Measurements from ENCODE around the gene TCF7L2.
"Not testable (repeated sequence)": the region's sequence is repeated elsewhere in the genome, so short reads cannot be mapped to it uniquely, and the experiment has no call there.

TCF7L2 gene

GRCh38 chr10:113099431-113100183 lies 149.6 kb downstream of the TCF7L2 start:
- DNase-seq, result peak; percentile 37

- no peak for DNase-seq
These were observed 150.2 kb downstream of the TCF7L2 start for GRCh38 chr10:113100281-113100680.

GRCh38 chr10:113103131-113103840 lies 153.2 kb downstream of the TCF7L2 start:
- no peak for DNase-seq

GRCh38 chr10:113104047-113104446 lies 154.0 kb downstream of the TCF7L2 start:
- no peak for DNase-seq

- peak; percentile 9 for DNase-seq
These were observed 158.3 kb downstream of the TCF7L2 start for GRCh38 chr10:113108194-113108835.

GRCh38 chr10:113108948-113109347 lies 158.9 kb downstream of the TCF7L2 start:
- no peak for DNase-seq

GRCh38 chr10:113109482-113109881 lies 159.4 kb downstream of the TCF7L2 start:
- not testable (repeated sequence) for DNase-seq

GRCh38 chr10:113111260-113111659 lies 161.2 kb downstream of the TCF7L2 start:
- no peak for DNase-seq

GRCh38 chr10:113111900-113112853 lies 162.1 kb downstream of the TCF7L2 start:
- DNase-seq, result no peak

GRCh38 chr10:113113241-113113640 lies 163.2 kb downstream of the TCF7L2 start:
- no peak for DNase-seq

- DNase-seq, result no peak
These were observed 163.9 kb downstream of the TCF7L2 start for GRCh38 chr10:113113918-113114317.

GRCh38 chr10:113115556-113115955 lies 165.5 kb downstream of the TCF7L2 start:
- no peak for DNase-seq

GRCh38 chr10:113118882-113119281 lies 168.8 kb downstream of the TCF7L2 start:
- DNase-seq, result no peak

GRCh38 chr10:113119801-113120200 lies 169.8 kb downstream of the TCF7L2 start:
- no peak for DNase-seq

GRCh38 chr10:113121153-113121552 lies 171.1 kb downstream of the TCF7L2 start:
- no peak for DNase-seq

GRCh38 chr10:113122947-113123346 lies 172.9 kb downstream of the TCF7L2 start:
- DNase-seq, result no peak

- DNase-seq, result no peak
These were observed 174.7 kb downstream of the TCF7L2 start for GRCh38 chr10:113124724-113125123.

- DNase-seq, result no peak
These were observed 175.6 kb downstream of the TCF7L2 start for GRCh38 chr10:113125612-113126011.

- peak; percentile 39 for DNase-seq
These were observed 176.5 kb downstream of the TCF7L2 start for GRCh38 chr10:113126229-113127201.

GRCh38 chr10:113127261-113127900 lies 177.3 kb downstream of the TCF7L2 start:
- DNase-seq, result no peak

- DNase-seq, result no peak
These were observed 177.8 kb downstream of the TCF7L2 start for GRCh38 chr10:113127901-113128283.
